ENCODE data around the gene SPEG. TPM values are rescaled to one million over a fixed set of nuclear protein-coding genes. Genes with fewer than 3 reads are reported as not detected.
A peak's percentile ranks its signal among the peaks of the same experiment; 100 is the strongest.

Gene SPEG
- polyA plus RNA-seq, 3 donors, result not detected

DNA sequence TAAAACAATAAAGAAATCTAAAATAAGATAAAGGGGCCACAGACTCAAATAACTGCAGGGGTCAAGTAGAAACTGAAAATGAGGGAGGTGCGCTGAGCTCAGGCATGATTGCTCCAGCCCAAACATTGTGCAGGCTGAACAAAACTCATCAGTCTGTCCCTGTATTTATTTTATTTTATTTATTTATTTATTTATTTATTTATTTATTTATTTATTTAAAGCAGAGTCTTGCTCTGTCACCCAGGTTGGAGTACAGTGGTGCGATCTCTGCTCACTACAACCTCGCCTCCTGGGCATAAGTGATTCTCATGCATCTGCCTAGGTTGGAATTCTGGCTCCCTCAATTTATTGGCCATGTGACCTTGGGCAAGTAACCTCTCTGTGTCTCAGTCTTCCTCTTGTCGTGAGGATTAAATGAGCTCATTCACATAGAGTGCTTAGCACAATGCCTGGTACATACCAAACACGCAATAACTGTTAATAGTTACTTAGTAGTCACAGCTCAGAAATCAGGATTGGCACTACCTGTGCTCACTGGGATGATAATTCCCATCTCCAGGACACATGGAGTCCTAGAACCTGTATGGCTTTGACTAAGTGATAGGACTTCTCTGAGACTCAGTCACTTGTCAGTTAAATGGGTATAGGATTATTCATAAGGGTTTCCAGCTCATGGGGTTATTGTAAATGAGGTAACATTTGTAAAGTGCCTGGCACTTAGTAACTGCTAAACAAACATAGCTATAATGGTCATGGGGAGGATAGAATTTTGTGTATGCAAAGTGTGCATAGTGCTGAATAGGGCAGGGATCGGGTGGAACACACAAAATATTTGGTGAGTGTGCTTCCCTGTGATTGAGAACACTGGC is 6.0 kb downstream of the SPEG start:
- H3K4me3 Mint-ChIP-seq, result peak overlapping the region in 1 of 2 donors; percentile 87
- no peak overlapping the region for H3K27ac Mint-ChIP-seq
- peaks cover 3% of the 10 kb centered on the region for H3K4me1 Mint-ChIP-seq
- Histone ChIP-seq H3K27ac (ENCODE audit: low read depth in 1 of 2, low read length in 2 of 2) (no peak overlapping the region), H3K9ac (ENCODE audit: insufficient read depth, low read length, poor library complexity, severe bottlenecking) (no peak overlapping the region), H2AFZ (ENCODE audit: insufficient read depth, low read depth, low read length, poor library complexity, severe bottlenecking) (no peak overlapping the region), H3K27me3 (ENCODE audit: control insufficient read depth in 2 of 2, insufficient read depth in 2 of 2, low read length in 2 of 2) (peaks cover 23 to 78% of the 10 kb centered on the region in 2 donors), H3K79me2 (ENCODE audit: insufficient read depth, low read length) (no peaks in the 10 kb centered on the region), H3K4me3 (replicated peaks in 1 of 3; ENCODE audit: low read depth in 2 of 3, low read length in 3 of 3) (no peak overlapping the region), H3K9me3 (replicated peaks in 1 of 2; ENCODE audit: control insufficient read depth in 1 of 2, insufficient read depth in 1 of 2, low read length in 2 of 2) (peaks cover 0 to 10% of the 10 kb centered on the region in 2 donors), H4K20me1 (ENCODE audit: insufficient read depth, low read length) (no peaks in the 10 kb centered on the region), H3K4me1 (ENCODE audit: control insufficient read depth in 1 of 2, insufficient read depth in 2 of 2, low read length in 2 of 2) (no peaks in the 10 kb centered on the region), H3K36me3 (replicated peaks in 1 of 2; ENCODE audit: control insufficient read depth in 1 of 2, insufficient read depth in 2 of 2, low read length in 2 of 2) (no peaks in the 10 kb centered on the region), H3K4me2 (replicated peaks; ENCODE audit: extremely low read depth, low read length, poor library complexity, severe bottlenecking) (no peak overlapping the region)
- intact Hi-C loops (cut with micrococcal nuclease), result no loop called here
- 95% methylated on average over 2 of the region's 6 CpGs for WGBS (ENCODE audit: insufficient coverage)
- H3K36me3 Mint-ChIP-seq, result peaks cover 0 to 3% of the 10 kb centered on the region in 2 donors
- peaks cover 41 to 44% (median 42%) of the 10 kb centered on the region in 3 donors for H3K27me3 Mint-ChIP-seq (ENCODE audit: low read depth in 3 of 3)
- TF ChIP-seq, protein P1, sequence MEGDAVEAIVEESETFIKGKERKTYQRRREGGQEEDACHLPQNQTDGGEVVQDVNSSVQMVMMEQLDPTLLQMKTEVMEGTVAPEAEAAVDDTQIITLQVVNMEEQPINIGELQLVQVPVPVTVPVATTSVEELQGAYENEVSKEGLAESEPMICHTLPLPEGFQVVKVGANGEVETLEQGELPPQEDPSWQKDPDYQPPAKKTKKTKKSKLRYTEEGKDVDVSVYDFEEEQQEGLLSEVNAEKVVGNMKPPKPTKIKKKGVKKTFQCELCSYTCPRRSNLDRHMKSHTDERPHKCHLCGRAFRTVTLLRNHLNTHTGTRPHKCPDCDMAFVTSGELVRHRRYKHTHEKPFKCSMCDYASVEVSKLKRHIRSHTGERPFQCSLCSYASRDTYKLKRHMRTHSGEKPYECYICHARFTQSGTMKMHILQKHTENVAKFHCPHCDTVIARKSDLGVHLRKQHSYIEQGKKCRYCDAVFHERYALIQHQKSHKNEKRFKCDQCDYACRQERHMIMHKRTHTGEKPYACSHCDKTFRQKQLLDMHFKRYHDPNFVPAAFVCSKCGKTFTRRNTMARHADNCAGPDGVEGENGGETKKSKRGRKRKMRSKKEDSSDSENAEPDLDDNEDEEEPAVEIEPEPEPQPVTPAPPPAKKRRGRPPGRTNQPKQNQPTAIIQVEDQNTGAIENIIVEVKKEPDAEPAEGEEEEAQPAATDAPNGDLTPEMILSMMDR (IDR thresholded peaks at IDR 0.05), result no peak
- no peak for DNase-seq
- H3K9me3 Mint-ChIP-seq, result peaks cover 0 to 11% (median 3%) of the 10 kb centered on the region in 7 donors

DNA sequence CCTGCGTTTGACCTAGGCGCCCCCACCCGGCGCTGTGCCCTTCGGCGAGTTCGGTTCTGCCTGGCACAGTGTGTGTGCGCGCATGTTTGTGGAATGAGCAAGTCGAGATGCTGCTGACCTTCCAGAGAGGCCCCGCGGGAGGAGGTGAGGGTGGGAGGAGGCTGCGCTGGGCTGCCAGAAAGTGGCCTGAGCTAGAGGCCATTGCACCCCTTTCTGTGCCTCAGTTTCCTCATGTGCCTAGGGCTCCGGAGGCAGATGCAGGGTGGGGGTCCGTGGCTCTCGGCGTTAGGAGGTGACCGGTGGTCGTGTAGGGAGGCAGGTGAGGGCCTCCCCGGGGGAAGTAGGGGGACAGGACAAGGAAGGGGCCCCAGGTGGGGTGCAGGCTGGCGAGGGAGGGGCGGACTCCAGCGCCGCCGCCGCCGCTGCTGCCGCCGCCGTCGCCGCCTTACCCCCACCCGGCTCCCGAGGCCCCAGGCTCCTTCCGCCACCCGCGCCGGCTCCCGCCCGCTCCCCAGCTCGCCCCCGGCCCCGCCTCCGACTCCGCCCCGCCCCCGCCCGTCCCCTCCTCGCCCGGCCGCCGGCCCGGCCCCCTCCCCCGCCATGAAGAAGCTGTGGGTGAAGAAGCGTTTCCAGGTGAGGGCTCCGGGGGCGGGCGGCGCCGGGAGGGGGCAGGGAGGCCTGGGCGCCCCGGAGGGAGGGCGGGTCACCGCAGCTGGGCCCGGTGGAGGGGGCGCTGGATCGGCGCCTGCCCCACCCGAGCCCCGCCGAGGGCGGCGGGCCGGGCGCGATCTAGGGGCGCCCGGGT is 7.0 kb downstream of the SPEG start:
- H3K4me1 Mint-ChIP-seq, result peaks cover 3% of the 10 kb centered on the region
- Histone ChIP-seq H3K9ac (ENCODE audit: insufficient read depth, low read length, poor library complexity, severe bottlenecking) (no peak overlapping the region), H4K20me1 (ENCODE audit: insufficient read depth, low read length) (no peaks in the 10 kb centered on the region), H3K27me3 (ENCODE audit: control insufficient read depth in 2 of 2, insufficient read depth in 2 of 2, low read length in 2 of 2) (peaks cover 18 to 76% of the 10 kb centered on the region in 2 donors), H2AFZ (ENCODE audit: insufficient read depth, low read depth, low read length, poor library complexity, severe bottlenecking) (no peak overlapping the region), H3K36me3 (replicated peaks in 1 of 2; ENCODE audit: control insufficient read depth in 1 of 2, insufficient read depth in 2 of 2, low read length in 2 of 2) (no peaks in the 10 kb centered on the region), H3K4me3 (replicated peaks in 1 of 3; ENCODE audit: low read depth in 2 of 3, low read length in 3 of 3) (no peak overlapping the region), H3K27ac (ENCODE audit: low read depth in 1 of 2, low read length in 2 of 2) (no peak overlapping the region), H3K4me2 (replicated peaks; ENCODE audit: extremely low read depth, low read length, poor library complexity, severe bottlenecking) (peak overlapping the region; percentile 29), H3K9me3 (replicated peaks in 1 of 2; ENCODE audit: control insufficient read depth in 1 of 2, insufficient read depth in 1 of 2, low read length in 2 of 2) (peaks cover 0 to 10% of the 10 kb centered on the region in 2 donors), H3K4me1 (ENCODE audit: control insufficient read depth in 1 of 2, insufficient read depth in 2 of 2, low read length in 2 of 2) (no peaks in the 10 kb centered on the region), H3K79me2 (ENCODE audit: insufficient read depth, low read length) (no peaks in the 10 kb centered on the region)
- TF ChIP-seq, protein P1 (IDR thresholded peaks at IDR 0.05), result no peak
- no peak overlapping the region for H3K27ac Mint-ChIP-seq
- intact Hi-C loops (cut with micrococcal nuclease), result no loop called here
- H3K27me3 Mint-ChIP-seq (ENCODE audit: low read depth in 3 of 3), result peaks cover 40 to 51% (median 46%) of the 10 kb centered on the region in 3 donors
- WGBS (ENCODE audit: insufficient coverage), result 2% methylated on average over 53 of the region's 78 CpGs
- H3K4me3 Mint-ChIP-seq, result peak overlapping the region; percentile 48 to 87
- H3K36me3 Mint-ChIP-seq, result peaks cover 0 to 3% of the 10 kb centered on the region in 2 donors
- DNase-seq, result no peak
- H3K9me3 Mint-ChIP-seq, result peaks cover 0 to 9% (median 3%) of the 10 kb centered on the region in 7 donors
